K562 (cell line): ENCODE results near the gene TUBG2. TPM values are rescaled to one million over a fixed set of nuclear protein-coding genes. Genes with fewer than 3 reads are reported as not detected.

Experiments used
- BCL6 ChIP-seq: fragments of 250-450 bp; sonication (Bioruptor Pico); IDR thresholded peaks from 2 replicates; pipeline ENCODE4 v1.4.0; 2020
- CTCF ChIP-seq, 3 experiments: IDR thresholded peaks in 2 of 3; conservative IDR thresholded peaks in 1 of 3; 2 replicates each; pipeline ENCODE4 v1.5.1; 2011 to 2012; ENCODE audit warnings: low read length in 3 of 3, mild to moderate bottlenecking in 3 of 3, control low read depth in 2 of 3, improper control_type of control experiment in 1 of 3, inconsistent platforms in 1 of 3, low read depth in 1 of 3, mixed read lengths in 1 of 3, moderate library complexity in 1 of 3; ENCODE audit not compliant: insufficient read depth in 2 of 3
- CXXC5 ChIP-seq: fragments of 250-450 bp; sonication (Bioruptor Pico); IDR thresholded peaks from 2 replicates; pipeline ENCODE4 v1.8.0; 2022; ENCODE audit warnings: inconsistent platforms, mild to moderate bottlenecking, moderate library complexity
- DDX20 ChIP-seq: fragments of 450-650 bp; IDR thresholded peaks from 2 replicates; pipeline ENCODE4 v1.6.1; 2016; ENCODE audit warnings: missing genetic modification characterization, low read depth, mild to moderate bottlenecking, missing compliant biosample characterization, moderate library complexity
- FOXJ3 ChIP-seq: sonication (generic); formaldehyde crosslinking; IDR thresholded peaks from 2 replicates; pipeline ENCODE4 v1.4.0; 2020; ENCODE audit warnings: mild to moderate bottlenecking, missing genetic modification reagents
- MECOM ChIP-seq: fragments of 250-450 bp; sonication (Bioruptor Pico); IDR thresholded peaks from 2 replicates; pipeline ENCODE4 v1.8.0; 2022; ENCODE audit warnings: inconsistent platforms
- MEF2A ChIP-seq: IDR thresholded peaks from 2 replicates; pipeline ENCODE4 v1.6.1; 2011; ENCODE audit warnings: low read depth, mild to moderate bottlenecking, low read length, moderate library complexity; ENCODE audit not compliant: control insufficient read depth
- MTA2 ChIP-seq: fragments of 450-650 bp; IDR thresholded peaks from 2 replicates; pipeline ENCODE4 v1.6.1; 2016; ENCODE audit warnings: low read depth
- TCF3 ChIP-seq: sonication (generic); formaldehyde crosslinking; IDR thresholded peaks from 2 replicates; pipeline ENCODE4 v1.4.0; 2020; ENCODE audit warnings: mild to moderate bottlenecking, missing genetic modification reagents
- THRAP3 ChIP-seq: fragments of 450-650 bp; IDR thresholded peaks from 2 replicates; pipeline ENCODE4 v1.6.1; 2016; ENCODE audit warnings: mild to moderate bottlenecking, inconsistent platforms, borderline replicate concordance
- ZNF212 ChIP-seq: fragments of 450-650 bp; formaldehyde crosslinking; IDR thresholded peaks from 2 replicates; pipeline ENCODE4 v1.4.0; 2020; ENCODE audit warnings: mild to moderate bottlenecking
- ZNF395 ChIP-seq: fragments of 200-800 bp; sonication (Bioruptor generic); IDR thresholded peaks from 2 replicates; pipeline ENCODE4 v1.6.1; 2017; ENCODE audit warnings: missing genetic modification characterization, missing compliant biosample characterization
- ZNF785 ChIP-seq: fragments of 250-450 bp; sonication (Bioruptor Pico); IDR thresholded peaks from 2 replicates; pipeline ENCODE4 v1.4.0; 2020; ENCODE audit warnings: mild to moderate bottlenecking
- polyA plus RNA-seq, 8 experiments: library from polyadenylated mRNA; depleted of rRNA in 4 of 8; stranded (reverse) in 5 of 8; unstranded in 3 of 8; fragments of >200 nt; fragmentation: Nextera tagmentation in 2 of 8; fragmentation: Illumina TruSeq in 1 of 8; extraction: Ambion mirVana in 2 of 8; extraction: Trizol in 1 of 8; gene quantifications; 2 replicates each; pipeline versions ENCODE4 v1.2.1 to v1.2.3, GENCODE V29; 2011 to 2014; ENCODE audit warnings: inconsistent platforms in 1 of 8, missing spikeins in 1 of 8
- total RNA-seq, 7 experiments: library from RNA; depleted of rRNA in 6 of 7; stranded (reverse); fragments of >200 nt in 6 of 7; fragmentation: Illumina TruSeq in 2 of 7; extraction: Trizol in 2 of 7; gene quantifications; 2 replicates each; pipeline versions ENCODE4 v1.2.1 to v1.2.3, GENCODE V29; 2011 to 2021; ENCODE audit warnings: low replicate concordance in 1 of 7
- TF ChIP-seq, protein P1 (sequence below): sonication (generic); formaldehyde crosslinking; IDR thresholded peaks from 2 replicates; pipeline ENCODE4 v1.8.1; 2023; ENCODE audit warnings: missing genetic modification reagents, mild to moderate bottlenecking, borderline replicate concordance
- TF ChIP-seq, protein P2 (sequence below): sonication (generic); formaldehyde crosslinking; IDR thresholded peaks from 2 replicates; pipeline ENCODE4 v1.8.1; 2023; ENCODE audit warnings: mild to moderate bottlenecking, missing genetic modification reagents
- TF ChIP-seq, protein P3 (sequence below): sonication (generic); formaldehyde crosslinking; IDR thresholded peaks from 2 replicates; pipeline ENCODE4 v1.8.0; 2022; ENCODE audit warnings: mild to moderate bottlenecking, missing genetic modification reagents

Gene TUBG2
- total and polyA plus RNA-seq, 9 of the 15 experiments (the other 6 are each of a cell fraction or from before 2014, with no cell fraction given) = 0.09 to 0.80 (median 0.24) TPM; not detected in 2

- 0 out of 2 replicates have a peak, but pooled peaks have one; percentile 56 for TF ChIP-seq MEF2A
- TF ChIP-seq FOXJ3 (CRISPR knock-in tag) = no peak
- TF ChIP-seq, protein P1, sequence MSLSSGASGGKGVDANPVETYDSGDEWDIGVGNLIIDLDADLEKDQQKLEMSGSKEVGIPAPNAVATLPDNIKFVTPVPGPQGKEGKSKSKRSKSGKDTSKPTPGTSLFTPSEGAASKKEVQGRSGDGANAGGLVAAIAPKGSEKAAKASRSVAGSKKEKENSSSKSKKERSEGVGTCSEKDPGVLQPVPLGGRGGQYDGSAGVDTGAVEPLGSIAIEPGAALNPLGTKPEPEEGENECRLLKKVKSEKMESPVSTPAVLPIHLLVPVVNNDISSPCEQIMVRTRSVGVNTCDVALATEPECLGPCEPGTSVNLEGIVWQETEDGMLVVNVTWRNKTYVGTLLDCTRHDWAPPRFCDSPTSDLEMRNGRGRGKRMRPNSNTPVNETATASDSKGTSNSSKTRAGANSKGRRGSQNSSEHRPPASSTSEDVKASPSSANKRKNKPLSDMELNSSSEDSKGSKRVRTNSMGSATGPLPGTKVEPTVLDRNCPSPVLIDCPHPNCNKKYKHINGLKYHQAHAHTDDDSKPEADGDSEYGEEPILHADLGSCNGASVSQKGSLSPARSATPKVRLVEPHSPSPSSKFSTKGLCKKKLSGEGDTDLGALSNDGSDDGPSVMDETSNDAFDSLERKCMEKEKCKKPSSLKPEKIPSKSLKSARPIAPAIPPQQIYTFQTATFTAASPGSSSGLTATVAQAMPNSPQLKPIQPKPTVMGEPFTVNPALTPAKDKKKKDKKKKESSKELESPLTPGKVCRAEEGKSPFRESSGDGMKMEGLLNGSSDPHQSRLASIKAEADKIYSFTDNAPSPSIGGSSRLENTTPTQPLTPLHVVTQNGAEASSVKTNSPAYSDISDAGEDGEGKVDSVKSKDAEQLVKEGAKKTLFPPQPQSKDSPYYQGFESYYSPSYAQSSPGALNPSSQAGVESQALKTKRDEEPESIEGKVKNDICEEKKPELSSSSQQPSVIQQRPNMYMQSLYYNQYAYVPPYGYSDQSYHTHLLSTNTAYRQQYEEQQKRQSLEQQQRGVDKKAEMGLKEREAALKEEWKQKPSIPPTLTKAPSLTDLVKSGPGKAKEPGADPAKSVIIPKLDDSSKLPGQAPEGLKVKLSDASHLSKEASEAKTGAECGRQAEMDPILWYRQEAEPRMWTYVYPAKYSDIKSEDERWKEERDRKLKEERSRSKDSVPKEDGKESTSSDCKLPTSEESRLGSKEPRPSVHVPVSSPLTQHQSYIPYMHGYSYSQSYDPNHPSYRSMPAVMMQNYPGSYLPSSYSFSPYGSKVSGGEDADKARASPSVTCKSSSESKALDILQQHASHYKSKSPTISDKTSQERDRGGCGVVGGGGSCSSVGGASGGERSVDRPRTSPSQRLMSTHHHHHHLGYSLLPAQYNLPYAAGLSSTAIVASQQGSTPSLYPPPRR (CRISPR knock-in tag) = no peak
- no peak for TF ChIP-seq CTCF (IDR thresholded peaks at IDR 0.05 in 2 of 3, conservative IDR thresholded peaks at IDR 0.05 in 1 of 3; ENCODE audit: insufficient read depth in 2 of 3, low read depth in 1 of 3, low read length in 3 of 3)
- peak; percentile 85 for TF ChIP-seq TCF3
- TF ChIP-seq BCL6 = no peak
- TF ChIP-seq, protein P2, sequence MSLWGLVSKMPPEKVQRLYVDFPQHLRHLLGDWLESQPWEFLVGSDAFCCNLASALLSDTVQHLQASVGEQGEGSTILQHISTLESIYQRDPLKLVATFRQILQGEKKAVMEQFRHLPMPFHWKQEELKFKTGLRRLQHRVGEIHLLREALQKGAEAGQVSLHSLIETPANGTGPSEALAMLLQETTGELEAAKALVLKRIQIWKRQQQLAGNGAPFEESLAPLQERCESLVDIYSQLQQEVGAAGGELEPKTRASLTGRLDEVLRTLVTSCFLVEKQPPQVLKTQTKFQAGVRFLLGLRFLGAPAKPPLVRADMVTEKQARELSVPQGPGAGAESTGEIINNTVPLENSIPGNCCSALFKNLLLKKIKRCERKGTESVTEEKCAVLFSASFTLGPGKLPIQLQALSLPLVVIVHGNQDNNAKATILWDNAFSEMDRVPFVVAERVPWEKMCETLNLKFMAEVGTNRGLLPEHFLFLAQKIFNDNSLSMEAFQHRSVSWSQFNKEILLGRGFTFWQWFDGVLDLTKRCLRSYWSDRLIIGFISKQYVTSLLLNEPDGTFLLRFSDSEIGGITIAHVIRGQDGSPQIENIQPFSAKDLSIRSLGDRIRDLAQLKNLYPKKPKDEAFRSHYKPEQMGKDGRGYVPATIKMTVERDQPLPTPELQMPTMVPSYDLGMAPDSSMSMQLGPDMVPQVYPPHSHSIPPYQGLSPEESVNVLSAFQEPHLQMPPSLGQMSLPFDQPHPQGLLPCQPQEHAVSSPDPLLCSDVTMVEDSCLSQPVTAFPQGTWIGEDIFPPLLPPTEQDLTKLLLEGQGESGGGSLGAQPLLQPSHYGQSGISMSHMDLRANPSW (CRISPR knock-in tag) = no peak
- no peak for TF ChIP-seq DDX20 (tag)
- TF ChIP-seq MECOM (CRISPR knock-in tag) = no peak
- TF ChIP-seq THRAP3 = no peak
- TF ChIP-seq ZNF395 (CRISPR knock-in tag) = no peak
- TF ChIP-seq, protein P3, sequence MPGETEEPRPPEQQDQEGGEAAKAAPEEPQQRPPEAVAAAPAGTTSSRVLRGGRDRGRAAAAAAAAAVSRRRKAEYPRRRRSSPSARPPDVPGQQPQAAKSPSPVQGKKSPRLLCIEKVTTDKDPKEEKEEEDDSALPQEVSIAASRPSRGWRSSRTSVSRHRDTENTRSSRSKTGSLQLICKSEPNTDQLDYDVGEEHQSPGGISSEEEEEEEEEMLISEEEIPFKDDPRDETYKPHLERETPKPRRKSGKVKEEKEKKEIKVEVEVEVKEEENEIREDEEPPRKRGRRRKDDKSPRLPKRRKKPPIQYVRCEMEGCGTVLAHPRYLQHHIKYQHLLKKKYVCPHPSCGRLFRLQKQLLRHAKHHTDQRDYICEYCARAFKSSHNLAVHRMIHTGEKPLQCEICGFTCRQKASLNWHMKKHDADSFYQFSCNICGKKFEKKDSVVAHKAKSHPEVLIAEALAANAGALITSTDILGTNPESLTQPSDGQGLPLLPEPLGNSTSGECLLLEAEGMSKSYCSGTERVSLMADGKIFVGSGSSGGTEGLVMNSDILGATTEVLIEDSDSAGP = no peak
- TF ChIP-seq ZNF212 (CRISPR knock-in tag) = no peak
- TF ChIP-seq ZNF785 (CRISPR knock-in tag) = no peak
- TF ChIP-seq CXXC5 = no peak
- TF ChIP-seq MTA2 = peak; percentile 56
Measured at GRCh38 chr17:42632949-42633444, 26.1 kb upstream of the TUBG2 start (continued).
